HG02571 (cell line): Measurements from ENCODE around the gene NSD1.

ENCODE experiments used
- ATAC-seq: cut with Tn5 transposase; IDR thresholded peaks from one replicate; pipeline ENCODE4 v1.9.1; 2021; ENCODE audit warnings: mild to moderate bottlenecking, moderate library complexity; ENCODE audit not compliant: unreplicated experiment

Gene NSD1

GRCh38 chr5:177343777-177344176, 210.2 kb downstream of the NSD1 start:
- no peak for ATAC-seq

- no peak for ATAC-seq
Measured at GRCh38 chr5:177344891-177345290, 211.3 kb downstream of the NSD1 start.

GRCh38 chr5:177346820-177347219, 213.2 kb downstream of the NSD1 start:
- no peak for ATAC-seq

- ATAC-seq = no peak
Measured at GRCh38 chr5:177347699-177348098, 214.1 kb downstream of the NSD1 start.

- no peak for ATAC-seq
Measured at GRCh38 chr5:177349362-177349647, 215.7 kb downstream of the NSD1 start.

- no peak for ATAC-seq
Measured at GRCh38 chr5:177349762-177350161, 216.2 kb downstream of the NSD1 start.
